ENCODE data around the gene DHX8. TPM values are rescaled to one million over a fixed set of nuclear protein-coding genes. Genes with fewer than 3 reads are reported as not detected.

Gene DHX8
- total RNA-seq, 4 donors from 2014 or later, result 15.3 to 44.9 (median 36.4) TPM

DNA sequence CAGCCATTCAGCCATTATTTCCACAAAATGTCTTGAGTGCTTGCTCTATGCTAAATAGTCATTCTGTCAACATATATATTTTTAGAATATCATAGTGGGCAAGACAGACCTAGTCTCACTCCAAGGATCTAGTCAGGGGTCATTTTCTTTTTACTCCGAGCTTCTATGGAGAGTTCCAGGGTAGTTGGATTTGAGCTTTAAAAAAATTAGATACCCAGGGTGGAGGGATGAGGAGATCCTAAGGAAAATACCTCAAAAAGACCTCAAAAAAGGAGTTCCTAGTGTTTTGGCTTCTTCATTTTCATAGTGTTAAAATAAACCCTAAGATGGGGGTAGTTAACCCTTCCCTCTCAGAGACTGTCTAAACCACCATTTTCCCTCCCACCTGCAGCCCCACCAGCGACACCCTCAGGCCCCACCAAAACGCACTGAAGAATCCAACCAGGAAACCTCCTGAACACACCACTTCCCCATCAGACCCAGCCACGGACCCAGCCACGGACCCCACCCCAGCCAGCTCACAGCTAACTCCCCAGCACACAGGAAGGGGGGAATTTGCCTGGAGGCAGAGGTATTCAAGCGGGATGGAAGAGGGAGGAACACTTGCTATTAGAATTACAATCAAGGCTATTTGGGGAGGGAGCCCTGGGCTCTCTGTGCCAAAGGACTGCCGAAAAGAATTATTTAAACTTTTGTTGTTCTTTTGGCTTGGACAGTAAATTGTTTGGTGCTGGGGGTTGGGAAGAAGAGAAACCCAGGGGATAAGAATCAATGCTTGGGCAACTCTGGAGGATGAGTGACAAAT is 60.2 kb downstream of the DHX8 start:
- H3K9me3 ChIP-seq, result no peaks in the 10 kb centered on the region
- no peak for DNase-seq
- H3K4me3 ChIP-seq, result no peak overlapping the region
- in situ Hi-C loops (cut with MboI; ENCODE audit: low pct_ligation_motif_present in 1 of 4, low pct_unique_long_range_greater_than_20kb in 1 of 4, low sequenced_read_pairs in 3 of 4) (no loop called here), intact Hi-C loops (cut with DNase I; ENCODE audit: low total_unique reads) (no loop called here)
- no peak overlapping the region for H3K27ac ChIP-seq
- WGBS, 2 donors (ENCODE audit: low coverage in 1 of 2), result 29% methylated on average over 7 of the region's 7 CpGs; no CpG with 5 or more reads in 1 of the 2 donors
- H3K36me3 ChIP-seq, result no peaks in the 10 kb centered on the region
- no peak for TF ChIP-seq EP300 (IDR thresholded peaks at IDR 0.05; ENCODE audit: low read depth)
- TF ChIP-seq POLR2AphosphoS5 (IDR thresholded peaks at IDR 0.05), result no peak
- TF ChIP-seq, protein P1, sequence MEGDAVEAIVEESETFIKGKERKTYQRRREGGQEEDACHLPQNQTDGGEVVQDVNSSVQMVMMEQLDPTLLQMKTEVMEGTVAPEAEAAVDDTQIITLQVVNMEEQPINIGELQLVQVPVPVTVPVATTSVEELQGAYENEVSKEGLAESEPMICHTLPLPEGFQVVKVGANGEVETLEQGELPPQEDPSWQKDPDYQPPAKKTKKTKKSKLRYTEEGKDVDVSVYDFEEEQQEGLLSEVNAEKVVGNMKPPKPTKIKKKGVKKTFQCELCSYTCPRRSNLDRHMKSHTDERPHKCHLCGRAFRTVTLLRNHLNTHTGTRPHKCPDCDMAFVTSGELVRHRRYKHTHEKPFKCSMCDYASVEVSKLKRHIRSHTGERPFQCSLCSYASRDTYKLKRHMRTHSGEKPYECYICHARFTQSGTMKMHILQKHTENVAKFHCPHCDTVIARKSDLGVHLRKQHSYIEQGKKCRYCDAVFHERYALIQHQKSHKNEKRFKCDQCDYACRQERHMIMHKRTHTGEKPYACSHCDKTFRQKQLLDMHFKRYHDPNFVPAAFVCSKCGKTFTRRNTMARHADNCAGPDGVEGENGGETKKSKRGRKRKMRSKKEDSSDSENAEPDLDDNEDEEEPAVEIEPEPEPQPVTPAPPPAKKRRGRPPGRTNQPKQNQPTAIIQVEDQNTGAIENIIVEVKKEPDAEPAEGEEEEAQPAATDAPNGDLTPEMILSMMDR (IDR thresholded peaks at IDR 0.05), result no peak
- H3K27me3 ChIP-seq, result peaks cover 36% of the 10 kb centered on the region
- H3K4me1 ChIP-seq, result peaks cover 15 to 33% (median 30%) of the 10 kb centered on the region in 4 donors

DNA sequence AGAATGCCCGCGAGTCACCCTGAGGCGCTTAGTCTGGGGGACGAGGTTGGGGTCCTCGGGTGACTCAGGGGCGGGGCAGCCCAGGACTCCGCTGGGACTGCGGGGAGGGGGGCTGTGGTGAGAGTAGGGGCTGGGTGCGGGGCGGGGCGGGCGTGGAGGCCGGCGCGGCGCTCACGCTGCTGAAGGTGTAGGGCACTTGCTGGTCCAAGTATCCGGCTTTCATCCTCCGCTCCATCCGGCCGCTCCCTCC is 61.5 kb downstream of the DHX8 start:
- H3K9me3 ChIP-seq, result no peaks in the 10 kb centered on the region
- in situ Hi-C loops (cut with MboI; ENCODE audit: low pct_ligation_motif_present in 1 of 4, low pct_unique_long_range_greater_than_20kb in 1 of 4, low sequenced_read_pairs in 3 of 4) (no loop called here), intact Hi-C loops (cut with DNase I; ENCODE audit: low total_unique reads) (no loop called here)
- TF ChIP-seq EP300 (IDR thresholded peaks at IDR 0.05; ENCODE audit: low read depth) (no peak), POLR2AphosphoS5 (IDR thresholded peaks at IDR 0.05) (no peak), POLR2A (IDR thresholded peaks at IDR 0.05) (no peak)
- TF ChIP-seq, protein P1 (IDR thresholded peaks at IDR 0.05), result no peak
- 2% methylated on average over 19 of the region's 21 CpGs; no CpG with 5 or more reads in 1 of the 2 donors for WGBS, 2 donors (ENCODE audit: low coverage in 1 of 2)
- H3K36me3 ChIP-seq, result no peaks in the 10 kb centered on the region
- DNase-seq, result peak; percentile 45
- peaks cover 44% of the 10 kb centered on the region for H3K27me3 ChIP-seq
- H3K4me1 ChIP-seq, result peaks cover 15 to 33% (median 30%) of the 10 kb centered on the region in 4 donors
- H3K27ac ChIP-seq, result peak overlapping the region in 1 of 4 donors; percentile 26
- H3K4me3 ChIP-seq, result peak overlapping the region; percentile 19 to 61 (median 40)

DNA sequence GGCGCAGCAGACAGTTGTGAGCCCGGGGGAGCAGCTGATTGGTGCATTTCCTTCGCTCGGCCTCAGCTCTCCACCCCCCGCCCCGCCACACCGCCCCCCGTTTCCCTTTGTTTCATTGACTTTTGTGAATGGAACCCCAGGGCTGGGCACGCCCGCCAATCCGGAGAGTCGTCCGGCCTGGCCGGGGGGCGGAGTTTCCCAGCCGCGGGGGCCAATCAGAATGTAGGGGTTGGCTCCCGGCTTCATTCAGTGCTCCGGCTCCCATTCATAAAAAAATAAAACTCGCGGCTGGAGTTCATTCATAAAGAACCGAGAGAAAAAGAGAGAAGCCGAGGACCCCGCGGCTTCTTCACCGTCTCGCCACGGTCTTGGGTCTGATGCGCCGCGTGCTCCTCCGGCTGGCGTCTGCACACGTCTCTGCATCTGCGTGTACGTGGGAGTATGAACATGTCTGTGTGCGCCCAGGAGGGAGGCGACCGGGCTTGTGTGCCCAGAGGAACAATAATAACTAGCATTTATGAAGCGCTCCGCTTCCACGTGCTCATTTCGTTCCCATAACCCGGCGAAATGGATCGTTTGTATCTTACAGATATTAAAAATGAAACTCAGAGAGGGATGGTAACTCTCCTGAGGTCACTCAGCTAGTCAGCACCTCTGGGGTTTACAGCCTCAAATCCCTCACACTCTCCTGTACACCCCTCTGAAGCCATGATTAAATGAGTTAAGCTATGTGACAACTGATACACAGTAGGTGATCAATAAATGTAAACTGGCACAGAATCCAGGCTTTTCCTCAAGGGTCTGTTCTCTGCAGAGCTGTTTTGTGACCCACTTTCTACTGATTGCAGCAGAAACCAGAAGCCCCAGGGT is 62.8 kb downstream of the DHX8 start, which contains the start of gene ETV4:
Gene ETV4 (minus strand): TSS at position 22 of the 870 bp plus-strand sequence. CDS start 723 bp downstream, outside the sequence.
- H3K9me3 ChIP-seq, result no peaks in the 10 kb centered on the region
- no peaks in the 10 kb centered on the region for H3K36me3 ChIP-seq
- peak within 1 kb of the TSS in 2 of 4 donors; percentile 36 to 47 for H3K27ac ChIP-seq
- intact Hi-C loops (cut with DNase I; ENCODE audit: low total_unique reads), result no loop called here
- DNase-seq, result peak; percentile 92
- TF ChIP-seq, protein P1 (IDR thresholded peaks at IDR 0.05), result no peak
- TF ChIP-seq EP300 (IDR thresholded peaks at IDR 0.05; ENCODE audit: low read depth) (no peak), POLR2A (IDR thresholded peaks at IDR 0.05) (no peak)
- in situ Hi-C loops (cut with MboI; ENCODE audit: low pct_ligation_motif_present in 1 of 4, low pct_unique_long_range_greater_than_20kb in 1 of 4, low sequenced_read_pairs in 3 of 4), result no loop called here
- H3K27me3 ChIP-seq, result peaks cover 44% of the 10 kb centered on the region
- H3K4me3 ChIP-seq, result peak within 1 kb of the TSS; percentile 33 to 61 (median 42)
- WGBS, 2 donors (ENCODE audit: low coverage in 1 of 2), result 0% methylated on average over 46 of the region's 46 CpGs; no CpG with 5 or more reads in 1 of the 2 donors
- H3K4me1 ChIP-seq, result peaks cover 15 to 33% (median 30%) of the 10 kb centered on the region in 4 donors

DNA sequence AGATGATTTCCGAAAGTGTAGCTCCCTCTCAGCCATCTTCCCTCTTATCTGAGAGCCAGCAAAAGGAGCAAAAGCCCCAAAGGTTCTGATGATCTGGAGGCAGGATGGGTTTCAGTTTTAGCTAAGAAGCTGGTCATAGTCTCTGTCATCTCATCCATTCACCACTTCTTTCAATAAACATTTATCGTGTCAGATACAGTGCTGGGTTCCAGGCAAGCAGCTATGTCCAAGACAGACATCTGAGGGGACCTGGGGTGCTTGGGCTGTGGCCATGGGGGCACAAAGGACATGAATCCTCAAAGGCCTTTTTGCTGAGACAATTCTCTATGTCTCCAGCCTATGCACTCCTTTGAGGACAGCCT is 63.4 kb downstream of the DHX8 start:
- Histone ChIP-seq H3K27me3 (peaks cover 44% of the 10 kb centered on the region), H3K27ac (no peak overlapping the region), H3K36me3 (no peaks in the 10 kb centered on the region), H3K9me3 (no peaks in the 10 kb centered on the region), H3K4me3 (no peak overlapping the region), H3K4me1 (peaks cover 15 to 37% (median 33%) of the 10 kb centered on the region in 4 donors)
- TF ChIP-seq POLR2A (IDR thresholded peaks at IDR 0.05) (no peak), EP300 (IDR thresholded peaks at IDR 0.05; ENCODE audit: low read depth) (no peak), POLR2AphosphoS5 (IDR thresholded peaks at IDR 0.05) (no peak)
- TF ChIP-seq, protein P1 (IDR thresholded peaks at IDR 0.05), result no peak
- in situ Hi-C loops (cut with MboI; ENCODE audit: low pct_ligation_motif_present in 1 of 4, low pct_unique_long_range_greater_than_20kb in 1 of 4, low sequenced_read_pairs in 3 of 4), result no loop called here
- DNase-seq, result no peak
- intact Hi-C loops (cut with DNase I; ENCODE audit: low total_unique reads), result no loop called here
- WGBS, 2 donors (ENCODE audit: low coverage in 1 of 2), result 20 to 63% methylated on average over 1 to 2 of the region's 2 CpGs

Measured in transverse colon (tissue), 4 donors.